Measurements from ENCODE around the gene PRTFDC1.

PRTFDC1 gene

GRCh38 chr10:24968349-24968748 is 15.9 kb upstream of the PRTFDC1 start:
- no peak for DNase-seq (ENCODE audit: low spot score)
- no peak overlapping the region for H3K27ac ChIP-seq
- POLR2A ChIA-PET (ENCODE audit: low non-redundant PET), result no interaction called here
- TF ChIP-seq CTCF (conservative IDR thresholded peaks at IDR 0.05; ENCODE audit: low read depth), result no peak
- CTCF ChIA-PET, result no interaction called here

- POLR2A ChIA-PET (ENCODE audit: low non-redundant PET), result no interaction called here
- TF ChIP-seq CTCF (conservative IDR thresholded peaks at IDR 0.05; ENCODE audit: low read depth), result no peak
- no peak overlapping the region for H3K27ac ChIP-seq
- DNase-seq (ENCODE audit: low spot score), result no peak
- CTCF ChIA-PET, result no interaction called here
These were observed 14.6 kb upstream of the PRTFDC1 start for GRCh38 chr10:24966962-24967481.

GRCh38 chr10:24965051-24965450 is 12.6 kb upstream of the PRTFDC1 start:
- POLR2A ChIA-PET (ENCODE audit: low non-redundant PET), result no interaction called here
- CTCF ChIA-PET, result no interaction called here
- TF ChIP-seq CTCF (conservative IDR thresholded peaks at IDR 0.05; ENCODE audit: low read depth), result no peak
- DNase-seq (ENCODE audit: low spot score), result no peak
- no peak overlapping the region for H3K27ac ChIP-seq

- H3K27ac ChIP-seq, result no peak overlapping the region
These were observed 11.2 kb upstream of the PRTFDC1 start for GRCh38 chr10:24963521-24964041.

GRCh38 chr10:24962995-24963394 is 10.6 kb upstream of the PRTFDC1 start:
- no peak overlapping the region for H3K27ac ChIP-seq
- POLR2A ChIA-PET (ENCODE audit: low non-redundant PET), result no interaction called here
- peak; percentile 73 for DNase-seq (ENCODE audit: low spot score)
- no peak for TF ChIP-seq CTCF (conservative IDR thresholded peaks at IDR 0.05; ENCODE audit: low read depth)
- CTCF ChIA-PET, result interaction anchor here (0.6 kb wide), 1 partner anchor 159 kb away, joined by 3 read pairs; no protein-coding TSS in a partner anchor

More at GRCh38 chr10:24963521-24964041, 11.2 kb upstream of the PRTFDC1 start:
- CTCF ChIA-PET, result no interaction called here
- DNase-seq (ENCODE audit: low spot score), result no peak
- POLR2A ChIA-PET (ENCODE audit: low non-redundant PET), result no interaction called here
- no peak for TF ChIP-seq CTCF (conservative IDR thresholded peaks at IDR 0.05; ENCODE audit: low read depth)

- CTCF ChIA-PET, result no interaction called here
- POLR2A ChIA-PET (ENCODE audit: low non-redundant PET), result no interaction called here
These were observed 9.2 kb upstream of the PRTFDC1 start for GRCh38 chr10:24961582-24961981.

More at GRCh38 chr10:24961582-24961981, 9.2 kb upstream of the PRTFDC1 start:
- DNase-seq (ENCODE audit: low spot score), result no peak
- no peak overlapping the region for H3K27ac ChIP-seq
- no peak for TF ChIP-seq CTCF (conservative IDR thresholded peaks at IDR 0.05; ENCODE audit: low read depth)
